H1 (cell line): Measurements from ENCODE around the gene SPR. TPM values are rescaled to one million over a fixed set of nuclear protein-coding genes. Genes with fewer than 3 reads are reported as not detected.

Experiments used
- CTCF ChIA-PET: fragments of 300-600 bp; sonication (Branson Sonifier 250); formaldehyde crosslinking; loops from one replicate; lab custom pipeline; 2021; ENCODE audit not compliant: partially characterized antibody; lab: Charles Lee
- POLR2A ChIA-PET: fragments of 300-600 bp; sonication (Branson Sonifier 250); formaldehyde crosslinking; loops from one replicate; lab custom pipeline; 2021; ENCODE audit warnings: inconsistent platforms; ENCODE audit not compliant: partially characterized antibody; lab: Charles Lee
- DNase-seq, 2 experiments: peaks; one replicate each; pipeline versions ENCODE4 v3.0.0 to v3.0.0-alpha.2; 2010 to 2022; ENCODE audit warnings: low spot score in 2 of 2, low read depth in 1 of 2, mixed read lengths in 1 of 2
- FAIRE-seq: peaks from 2 replicates; lab custom pipeline; 2011; peaks lifted over from hg19 to GRCh38; lab: Jason Lieb, UNC
- H2AFZ ChIP-seq: 2 replicates; pipeline ENCODE4 v1.8.1; 2012; ENCODE audit warnings: low read length, inconsistent platforms
- H2AK5ac ChIP-seq: 2 replicates; pipeline ENCODE4 v1.6.1; 2013; ENCODE audit warnings: low read depth, low read length
- H2BK120ac ChIP-seq: replicated peaks from 2 replicates; pipeline ENCODE3; 2013; ENCODE audit warnings: low read depth, low read length, inconsistent platforms
- H2BK12ac ChIP-seq: 2 replicates; pipeline ENCODE4 v1.6.1; 2013; ENCODE audit warnings: low read depth, low read length
- H2BK15ac ChIP-seq: 2 replicates; pipeline ENCODE4 v1.6.1; 2013; ENCODE audit warnings: low read length
- H2BK20ac ChIP-seq: 2 replicates; pipeline ENCODE4 v1.6.1; 2013; ENCODE audit warnings: low read length
- H2BK5ac ChIP-seq: 2 replicates; pipeline ENCODE4 v1.6.1; 2013; ENCODE audit warnings: low read depth, low read length
- H3K14ac ChIP-seq: 2 replicates; pipeline ENCODE4 v1.6.1; 2013; ENCODE audit warnings: inconsistent platforms; ENCODE audit not compliant: insufficient read length
- H3K18ac ChIP-seq: 2 replicates; pipeline ENCODE4 v1.6.1; 2013; ENCODE audit warnings: low read length; ENCODE audit errors: extremely low read depth
- H3K23ac ChIP-seq: 2 replicates; pipeline ENCODE4 v1.6.1; 2013; ENCODE audit warnings: inconsistent platforms; ENCODE audit not compliant: insufficient read length
- H3K23me2 ChIP-seq: 2 replicates; pipeline ENCODE4 v1.6.1; 2013; ENCODE audit warnings: low read depth, low read length
- H3K27ac ChIP-seq: 2 replicates; pipeline ENCODE4 v1.6.1; 2011; ENCODE audit warnings: low read depth, low read length, inconsistent platforms
- H3K27me3 ChIP-seq, 4 experiments: replicated peaks in 1 of 4; 1 replicate in 1 of 4; 2 replicates in 3 of 4; pipeline versions ENCODE4 v1.6.1 to v1.8.1; 2011 to 2013; ENCODE audit warnings: low read length in 3 of 4, mild to moderate bottlenecking in 3 of 4, inconsistent platforms in 2 of 4, mixed read lengths in 2 of 4, moderate library complexity in 1 of 4; ENCODE audit not compliant: control insufficient read depth in 3 of 4, insufficient read depth in 3 of 4; ENCODE audit errors: extremely low read depth in 1 of 4
- H3K36me3 ChIP-seq, 4 experiments: 2 replicates each; pipeline versions ENCODE4 v1.6.1 to v1.8.1; 2011 to 2013; ENCODE audit warnings: mild to moderate bottlenecking in 4 of 4, low read length in 3 of 4, moderate library complexity in 2 of 4, control low read depth in 1 of 4, inconsistent platforms in 1 of 4; ENCODE audit not compliant: insufficient read depth in 4 of 4, control insufficient read depth in 2 of 4
- H3K4ac ChIP-seq: replicated peaks from 2 replicates; pipeline ENCODE3; 2013; ENCODE audit warnings: low read length, low read depth, mixed read lengths, inconsistent platforms; ENCODE audit not compliant: insufficient read length
- H3K4me1 ChIP-seq, 4 experiments: replicated peaks in 1 of 4; 1 replicate in 1 of 4; 2 replicates in 3 of 4; pipeline versions ENCODE4 v1.6.1 to v1.8.1; 2011 to 2013; ENCODE audit warnings: low read length in 3 of 4, inconsistent platforms in 2 of 4, mixed read lengths in 1 of 4; ENCODE audit not compliant: insufficient read depth in 4 of 4, control insufficient read depth in 3 of 4
- H3K4me2 ChIP-seq, 2 experiments: 2 replicates each; pipeline versions ENCODE4 v1.6.1 to v1.8.1; 2011 to 2013; ENCODE audit warnings: low read depth in 2 of 2, low read length in 2 of 2, control low read depth in 1 of 2, inconsistent platforms in 1 of 2, mild to moderate bottlenecking in 1 of 2; ENCODE audit not compliant: insufficient read depth in 1 of 2
- H3K4me3 ChIP-seq, 4 experiments: fragments of 200-600, 300-600 bp in 1 of 4; sonication (generic), shearing (Covaris generic), sonication (Bioruptor Twin) in 1 of 4; 2 replicates each; pipeline versions ENCODE4 v1.5.1 to v1.8.1; 2011 to 2016; ENCODE audit warnings: low read length in 4 of 4, low read depth in 3 of 4, control low read depth in 2 of 4, inconsistent platforms in 2 of 4, mild to moderate bottlenecking in 2 of 4, mixed read lengths in 1 of 4, moderate library complexity in 1 of 4; ENCODE audit not compliant: insufficient read depth in 2 of 4; ENCODE audit errors: extremely low read depth in 1 of 4
- H3K56ac ChIP-seq: replicated peaks from 2 replicates; pipeline ENCODE3; 2013; ENCODE audit warnings: low read depth, mild to moderate bottlenecking, mixed read lengths, low read length, inconsistent platforms; ENCODE audit not compliant: insufficient read length
- H3K79me1 ChIP-seq: 2 replicates; pipeline ENCODE4 v1.6.1; 2013; ENCODE audit warnings: low read depth, low read length, control low read depth
- H3K79me2 ChIP-seq, 2 experiments: 2 replicates each; pipeline versions ENCODE4 v1.6.1 to v1.8.1; 2012 to 2013; ENCODE audit warnings: low read length in 2 of 2, mild to moderate bottlenecking in 2 of 2, inconsistent platforms in 1 of 2; ENCODE audit not compliant: insufficient read depth in 2 of 2, control insufficient read depth in 1 of 2
- H3K9ac ChIP-seq, 4 experiments: replicated peaks in 1 of 4; 1 replicate in 1 of 4; 2 replicates in 3 of 4; pipeline versions ENCODE4 v1.6.1 to v1.8.1; 2011 to 2013; ENCODE audit warnings: low read depth in 3 of 4, low read length in 3 of 4, control low read depth in 2 of 4, mild to moderate bottlenecking in 2 of 4, moderate library complexity in 2 of 4, inconsistent platforms in 1 of 4; ENCODE audit errors: extremely low read depth in 1 of 4
- H3K9me3 ChIP-seq, 2 experiments: 2 replicates each; pipeline versions ENCODE4 v1.6.1 to v1.8.1; 2012 to 2013; ENCODE audit warnings: mild to moderate bottlenecking in 2 of 2, moderate library complexity in 2 of 2, control low read depth in 1 of 2, inconsistent platforms in 1 of 2, low read depth in 1 of 2, low read length in 1 of 2, mixed read lengths in 1 of 2; ENCODE audit not compliant: insufficient read depth in 2 of 2
- H4K20me1 ChIP-seq, 2 experiments: replicated peaks in 1 of 2; 2 replicates each; pipeline versions ENCODE3 to v1.8.1; 2011 to 2013; ENCODE audit warnings: inconsistent platforms in 2 of 2, low read length in 2 of 2, mild to moderate bottlenecking in 1 of 2; ENCODE audit not compliant: insufficient read depth in 2 of 2, control insufficient read depth in 1 of 2
- H4K5ac ChIP-seq: 2 replicates; pipeline ENCODE4 v1.6.1; 2013; ENCODE audit warnings: low read length, low read depth, mixed read lengths, inconsistent platforms; ENCODE audit not compliant: insufficient read length
- H4K8ac ChIP-seq: 2 replicates; pipeline ENCODE4 v1.8.0; 2013; ENCODE audit warnings: mild to moderate bottlenecking, moderate library complexity, low read length, inconsistent platforms; ENCODE audit not compliant: insufficient read depth; ENCODE audit errors: extremely low read depth
- H4K91ac ChIP-seq: replicated peaks from 2 replicates; pipeline ENCODE3; 2013; ENCODE audit warnings: low read length, mixed read lengths, inconsistent platforms; ENCODE audit not compliant: insufficient read length
- CREB1 ChIP-seq: IDR thresholded peaks from 2 replicates; pipeline ENCODE4 v1.6.1; 2012; ENCODE audit warnings: inconsistent platforms
- CTCF ChIP-seq, 3 experiments: IDR thresholded peaks; 1 replicate in 2 of 3; 2 replicates in 1 of 3; pipeline versions ENCODE4 v1.5.1 to v1.6.1; 2011; ENCODE audit warnings: low read length in 3 of 3, mild to moderate bottlenecking in 3 of 3, inconsistent platforms in 2 of 3, low read depth in 1 of 3, moderate library complexity in 1 of 3; ENCODE audit not compliant: insufficient read depth in 1 of 3; ENCODE audit errors: control extremely low read depth in 1 of 3
- MAFK ChIP-seq: IDR thresholded peaks from 2 replicates; pipeline ENCODE4 v1.6.1; 2012; ENCODE audit warnings: low read depth, mild to moderate bottlenecking, improper control_type of control experiment, low read length
- RAD21 ChIP-seq, 2 experiments: IDR thresholded peaks in 1 of 2; conservative IDR thresholded peaks in 1 of 2; 2 replicates each; pipeline ENCODE4 v1.6.1; 2011; ENCODE audit warnings: low read depth in 2 of 2, low read length in 2 of 2, improper control_type of control experiment in 1 of 2, inconsistent platforms in 1 of 2, mild to moderate bottlenecking in 1 of 2, moderate library complexity in 1 of 2
- SAP30 ChIP-seq: fragments of 300-600 bp; sonication (generic); IDR thresholded peaks from 2 replicates; pipeline ENCODE4 v1.7.1; 2012; ENCODE audit warnings: low read length, moderate library complexity, mild to moderate bottlenecking, inconsistent platforms; ENCODE audit not compliant: insufficient read depth, insufficient replicate concordance
- SIX5 ChIP-seq: IDR thresholded peaks from 2 replicates; pipeline ENCODE4 v1.6.1; 2011; ENCODE audit warnings: mild to moderate bottlenecking, low read depth, low read length
- TBP ChIP-seq: IDR thresholded peaks from 2 replicates; pipeline ENCODE4 v1.6.1; 2011; ENCODE audit warnings: low read depth, low read length, improper control_type of control experiment
- USF2 ChIP-seq: IDR thresholded peaks from 2 replicates; pipeline ENCODE4 v1.6.1; 2011; ENCODE audit warnings: low read length, improper control_type of control experiment
- WGBS, 2 experiments: shearing (Covaris generic) in 1 of 2; methylation state at CpG; one replicate each; pipeline versions ENCODE4 v1.1.6 to v1.1.7; 2013 to 2015; ENCODE audit warnings: low lambda C conversion rate in 2 of 2, mixed read lengths in 2 of 2, inconsistent platforms in 1 of 2, low coverage in 1 of 2, missing lambda C conversion rate in 1 of 2; ENCODE audit not compliant: insufficient replicate concordance in 2 of 2, insufficient coverage in 1 of 2, insufficient read length in 1 of 2; ENCODE audit errors: extremely low coverage in 1 of 2, missing lambda C conversion rate in 1 of 2; 5-methylcytosine and 5-hydroxymethylcytosine counted together
- polyA plus RNA-seq, 7 experiments: library from polyadenylated mRNA; depleted of rRNA in 3 of 7; stranded (reverse) in 5 of 7; unstranded in 2 of 7; fragments of >200 nt in 5 of 7; fragments of 200-250 nt in 2 of 7; gene quantifications; 1 replicate in 5 of 7; 2 replicates in 1 of 7; 4 replicates in 1 of 7; pipeline versions ENCODE4 v1.2.1 to v1.2.3, GENCODE V29; 2011 to 2013; ENCODE audit warnings: missing spikeins in 2 of 7, mixed read lengths in 2 of 7
- total RNA-seq: library from RNA; stranded (reverse); fragmentation: NEBNext Ultra II Directional; extraction: Animal tissue kit (Norgen Biotek cat#: 25700); gene quantifications from 2 replicates; pipeline ENCODE4 v1.2.1, GENCODE V29; 2021

SPR gene
- total and polyA plus RNA-seq, 2 of the 8 experiments (the other 6 are each of a cell fraction or from before 2014, with no cell fraction given): 4.5 to 11.5 TPM

- H3K14ac ChIP-seq: no peak overlapping the region
- no peak overlapping the region for H2AFZ ChIP-seq
- TF ChIP-seq USF2 (no peak), TBP (no peak), SIX5 (no peak), SAP30 (no peak), RAD21 (IDR thresholded peaks at IDR 0.05 in 1 of 2, conservative IDR thresholded peaks at IDR 0.05 in 1 of 2; ENCODE audit: low read depth in 2 of 2, low read length in 2 of 2) (no peak), CTCF (IDR thresholded peaks at IDR 0.05; ENCODE audit: control extremely low read depth in 1 of 3, insufficient read depth in 1 of 3, low read depth in 1 of 3, low read length in 3 of 3) (no peak), CREB1 (no peak), MAFK (no peak)
Measured at GRCh38 chr2:72932045-72932740, 45.0 kb downstream of the SPR start.

More at GRCh38 chr2:72932045-72932740, 45.0 kb downstream of the SPR start:
- H3K4me1 ChIP-seq: peaks cover 0 to 13% (median 8%) of the 10 kb centered on the region in 4 experiments; a peak in 5 of 7 replicates
- no peak overlapping the region for H3K4ac ChIP-seq
- no peak overlapping the region for H4K8ac ChIP-seq
- H3K79me2 ChIP-seq: no peaks in the 10 kb centered on the region
- no peak overlapping the region for H3K9ac ChIP-seq
- no peaks in the 10 kb centered on the region for H3K36me3 ChIP-seq
- no peak overlapping the region for H4K91ac ChIP-seq
- no peak overlapping the region for H2BK5ac ChIP-seq
- no peak overlapping the region for H3K27ac ChIP-seq
- no peak overlapping the region for H3K4me3 ChIP-seq
- H4K5ac ChIP-seq: no peak overlapping the region
- H3K18ac ChIP-seq: no peak overlapping the region; the same call in 1 of the 2 replicates
- no peaks in the 10 kb centered on the region for H3K23me2 ChIP-seq
- H4K20me1 ChIP-seq: peaks cover 0 to 5% of the 10 kb centered on the region in 2 experiments
- H2BK20ac ChIP-seq: no peak overlapping the region
- H3K4me2 ChIP-seq: no peak overlapping the region
- peaks cover 16 to 47% (median 35%) of the 10 kb centered on the region in 4 experiments for H3K27me3 ChIP-seq
- H3K79me1 ChIP-seq: no peaks in the 10 kb centered on the region
- no peak overlapping the region for H2BK120ac ChIP-seq
- H3K23ac ChIP-seq: no peak overlapping the region
- 96% methylated on average over 5 of the region's 5 CpGs; no CpG with 5 or more reads in 1 of the 2 experiments for WGBS, 2 experiments
- DNase-seq (no peak), FAIRE-seq (no peak)
- no peak overlapping the region for H2AK5ac ChIP-seq
- H2BK12ac ChIP-seq: 0 out of 2 replicates have a peak overlapping the region, but pooled peaks have one; percentile 27
- ChIA-PET CTCF (interaction anchor here (0.7 to 25.6 kb wide), 12 partner anchors 6 to 345 kb away, joined by 3 to 490 read pairs (median 4); partner anchors contain the start of gene SPR), POLR2A (interaction anchor here (1.1 to 4.2 kb wide), 2 partner anchors 18 to 38 kb away, joined by 3 to 17 read pairs; no protein-coding TSS in a partner anchor)
- H2BK15ac ChIP-seq: no peak overlapping the region
- H3K56ac ChIP-seq: no peak overlapping the region
- no peaks in the 10 kb centered on the region for H3K9me3 ChIP-seq
